Measurements from ENCODE around the gene MRAS. TPM values are rescaled to one million over a fixed set of nuclear protein-coding genes. Genes with fewer than 3 reads are reported as not detected.
"Not testable (repeated sequence)": the region's sequence is repeated elsewhere in the genome, so short reads cannot be mapped to it uniquely, and the experiment has no call there.

Gene MRAS
- total RNA-seq, 1 donor from 2014 or later = not detected

DNA sequence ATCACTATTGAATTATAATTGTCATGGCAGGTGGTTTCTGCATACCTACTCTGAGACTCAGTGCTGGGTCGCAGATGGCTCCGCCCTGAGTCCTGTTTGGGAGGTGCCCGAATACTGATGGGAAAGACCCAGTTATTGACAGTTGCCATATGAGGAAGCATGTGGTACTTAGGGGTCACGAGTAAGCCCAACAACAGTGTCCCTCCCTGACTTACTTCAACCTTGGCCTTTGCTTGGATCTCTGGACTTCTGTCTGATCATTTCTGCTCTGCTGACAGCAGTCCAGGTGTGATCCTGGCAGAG lies 16.8 kb downstream of the MRAS start:
- intact Hi-C loops (cut with micrococcal nuclease) = no loop called here

DNA sequence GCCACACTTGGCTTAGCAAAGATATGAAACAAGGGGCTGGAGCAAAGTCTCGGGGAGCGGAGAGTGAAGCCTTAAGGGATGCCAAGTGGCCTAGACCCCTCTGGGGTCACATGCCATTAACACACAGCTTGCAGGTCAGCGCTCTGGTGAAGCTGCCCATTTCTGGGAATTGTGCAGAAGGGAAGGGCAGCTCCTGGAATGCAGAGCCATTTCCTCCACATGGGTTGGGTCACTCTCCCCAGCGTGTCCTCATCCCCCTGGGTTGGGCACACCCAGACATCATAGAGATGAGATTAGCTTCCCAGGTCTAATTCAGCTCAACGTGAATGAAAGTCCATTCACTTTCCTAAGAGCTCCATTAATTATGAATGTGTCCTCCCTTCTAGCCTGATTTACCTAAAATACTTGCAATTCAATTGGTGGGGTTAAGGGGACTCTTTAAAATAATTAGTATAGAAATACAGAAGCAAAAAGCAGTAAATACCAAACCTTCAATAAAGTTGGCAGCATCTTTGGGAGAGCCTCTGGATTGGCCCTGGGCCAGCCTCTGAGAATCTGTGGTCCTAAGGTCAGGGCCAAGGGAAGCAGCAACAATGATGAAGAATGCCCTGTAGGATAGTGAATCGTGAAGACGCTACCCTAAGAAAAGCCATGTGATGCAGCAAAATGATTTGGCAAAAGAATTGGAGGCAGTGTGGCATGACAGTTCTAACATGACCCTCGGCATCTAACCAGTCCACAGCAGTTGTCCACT lies 17.8 kb downstream of the MRAS start:
- intact Hi-C loops (cut with micrococcal nuclease) = no loop called here

DNA sequence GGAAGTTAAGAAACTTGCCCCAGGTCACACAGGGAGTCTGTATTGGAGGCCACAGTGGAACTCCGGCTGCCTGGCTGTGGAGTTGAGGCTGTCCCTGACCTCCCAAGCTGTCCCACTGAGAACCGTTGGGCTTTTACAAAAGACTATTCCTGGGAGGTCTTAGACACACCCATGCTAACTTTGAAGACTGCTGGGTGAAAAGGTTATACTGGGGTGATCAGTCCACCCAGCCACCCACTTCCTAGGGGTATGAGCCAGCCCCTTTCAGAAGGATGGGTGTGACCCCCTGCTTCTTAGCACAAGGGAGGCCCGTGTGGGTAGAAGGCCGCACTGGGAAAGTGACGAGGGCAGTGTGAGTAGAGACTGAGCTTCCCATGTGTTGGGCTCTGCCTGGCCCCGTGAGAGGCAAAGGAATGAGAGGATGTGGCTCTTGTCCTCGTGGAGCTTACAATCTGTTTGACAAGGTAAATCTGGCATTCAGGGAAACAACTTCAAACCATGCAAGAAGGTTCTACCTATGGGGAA lies 19.0 kb downstream of the MRAS start:
- intact Hi-C loops (cut with micrococcal nuclease) = no loop called here

DNA sequence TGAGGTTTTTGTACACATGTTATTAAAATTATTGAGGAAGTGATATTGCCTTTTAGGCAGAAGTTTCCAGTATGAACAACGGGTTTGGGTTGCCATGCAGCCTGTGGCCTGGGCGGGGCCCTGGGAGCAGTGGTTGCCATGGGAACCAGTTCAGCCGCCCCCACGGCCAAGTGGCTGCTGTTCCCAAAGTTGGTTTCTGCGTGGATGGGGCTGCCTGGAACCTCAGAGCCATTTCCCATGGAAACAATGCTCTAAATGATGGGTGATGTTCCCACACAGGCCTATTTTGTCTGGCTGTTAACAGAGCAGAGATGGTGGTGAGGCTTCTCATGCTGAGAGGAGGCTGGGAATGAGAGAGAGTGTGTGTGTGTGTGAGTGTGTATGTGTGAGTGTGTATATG lies 19.5 kb downstream of the MRAS start:
- intact Hi-C loops (cut with micrococcal nuclease) = no loop called here

DNA sequence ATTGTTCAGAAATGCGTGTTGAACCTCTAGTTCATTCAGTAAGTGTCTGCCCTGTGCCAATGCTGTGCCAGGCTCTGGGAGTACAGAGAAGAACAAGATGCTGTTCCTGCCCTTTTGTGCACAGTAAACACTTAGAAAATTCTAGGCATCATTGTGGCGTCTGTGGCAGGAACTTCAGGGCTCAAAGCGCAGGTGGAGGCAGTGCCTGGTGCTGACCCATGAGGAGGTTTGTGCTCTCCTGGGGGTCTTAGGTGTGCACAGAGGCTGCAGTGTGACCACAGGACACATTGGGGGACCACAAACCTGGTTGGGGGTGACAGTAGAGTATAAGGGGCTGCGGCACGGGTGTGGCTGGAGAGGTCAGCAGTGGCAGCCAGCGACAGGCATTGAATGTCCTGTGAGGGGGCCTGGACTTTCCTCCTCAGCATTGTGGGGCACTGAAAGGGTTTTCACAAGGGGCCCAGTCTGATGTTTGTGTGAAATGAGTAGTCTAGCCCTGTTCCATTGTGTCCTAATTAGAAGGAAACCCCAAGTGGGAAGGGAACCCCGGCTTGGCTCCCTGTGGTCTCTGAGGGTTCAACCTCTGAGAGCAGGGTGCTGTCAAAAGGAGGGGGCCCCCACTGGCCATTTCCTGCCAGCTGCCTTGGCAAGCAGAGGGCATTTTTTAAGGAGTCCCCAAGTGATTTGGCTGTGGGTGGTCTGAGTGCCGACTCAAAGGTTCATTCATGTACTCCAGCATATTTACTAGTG lies 20.9 kb downstream of the MRAS start:
- intact Hi-C loops (cut with micrococcal nuclease) = no loop called here

DNA sequence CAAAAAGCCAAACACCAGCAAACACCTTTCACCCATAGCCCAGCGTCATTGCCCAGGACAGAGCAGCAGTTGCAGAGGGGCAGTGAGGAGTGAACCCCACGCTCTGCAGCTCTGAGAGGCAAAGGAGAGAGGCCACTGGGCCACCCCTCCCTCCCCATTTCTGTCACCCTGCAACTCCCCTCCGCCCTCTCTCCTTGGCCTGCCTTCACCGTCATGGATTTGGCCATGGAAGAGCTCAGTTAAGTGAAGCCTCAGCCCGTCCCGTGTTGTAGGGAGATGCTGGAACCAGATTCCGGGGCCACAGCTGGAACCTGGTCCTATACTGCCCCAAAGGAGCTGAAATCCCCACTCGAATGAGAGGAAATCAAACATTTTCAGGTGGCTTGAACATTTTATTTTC lies 21.9 kb downstream of the MRAS start:
- intact Hi-C loops (cut with micrococcal nuclease) = no loop called here

DNA sequence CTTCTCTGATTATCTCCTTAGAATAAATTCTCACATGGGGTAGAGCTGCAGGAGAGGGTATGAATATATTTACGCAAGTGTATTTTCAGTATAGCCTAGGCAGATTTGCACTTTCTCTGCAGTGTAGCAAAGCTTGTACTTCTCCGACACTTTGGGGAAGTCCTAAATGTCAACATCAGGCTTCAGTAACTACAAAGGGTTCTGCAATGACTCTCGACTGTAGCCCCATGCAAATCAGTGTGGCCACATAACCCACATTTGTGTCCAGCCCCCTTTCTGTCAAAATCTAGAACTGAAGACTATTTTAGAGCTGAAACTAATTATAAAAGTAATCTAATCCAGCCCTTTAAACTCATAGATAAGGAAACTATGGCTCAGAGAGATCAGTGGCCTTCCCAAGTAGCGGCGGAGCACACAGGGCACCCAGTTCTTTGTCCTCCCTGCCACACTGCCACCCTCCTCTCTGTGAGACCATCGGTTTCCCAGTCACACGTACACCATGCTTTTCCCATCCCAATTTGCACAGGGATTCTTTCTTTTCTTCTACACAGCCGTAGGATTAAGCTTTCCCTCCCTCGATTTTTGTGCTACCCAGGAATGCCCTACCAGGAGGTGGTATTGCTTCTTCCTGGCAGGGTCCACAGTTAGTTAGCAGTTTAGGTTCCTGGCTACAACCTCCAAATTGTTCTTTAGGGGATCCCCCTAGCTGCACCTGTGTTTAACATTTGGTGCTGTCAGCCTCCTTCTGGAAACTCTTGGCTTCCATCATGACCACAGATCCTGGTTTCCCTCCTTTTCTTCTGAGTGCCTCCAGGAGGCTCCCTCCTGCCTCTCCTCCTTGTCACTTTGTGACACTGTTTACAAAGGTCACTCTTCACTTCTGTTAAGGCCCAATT lies 22.9 kb downstream of the MRAS start:
- intact Hi-C loops (cut with micrococcal nuclease) = no loop called here

DNA sequence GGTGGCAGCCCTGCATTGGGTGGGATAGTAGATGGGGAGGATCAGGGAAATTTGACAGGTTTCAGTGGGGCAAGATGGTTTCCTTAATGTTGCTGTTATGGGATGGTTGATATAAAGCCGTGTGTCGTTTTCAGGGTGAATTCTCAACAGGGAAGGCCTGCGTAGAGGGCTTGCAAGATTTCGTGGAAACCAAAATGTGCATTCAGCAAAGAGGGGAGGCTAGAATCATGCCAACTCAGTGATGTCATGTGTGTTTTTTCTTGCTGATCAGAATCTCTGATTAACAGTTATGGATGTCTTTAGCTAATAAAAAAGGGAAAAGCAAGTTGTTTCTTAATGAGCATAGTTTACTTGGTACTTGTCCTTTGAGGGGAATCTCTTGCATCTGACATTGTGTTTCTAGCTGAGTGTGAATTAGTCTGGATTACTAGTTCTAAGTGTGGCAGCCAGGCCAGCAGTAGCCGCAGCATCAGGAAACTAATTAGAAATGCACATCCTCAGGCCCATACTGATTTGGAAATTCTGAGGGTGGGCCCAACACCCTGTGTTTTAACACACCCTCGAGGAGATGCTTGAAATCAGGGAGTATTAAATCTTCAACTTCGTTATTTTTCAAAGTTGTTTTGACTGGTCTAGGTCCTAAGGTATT lies 24.8 kb downstream of the MRAS start:
- intact Hi-C loops (cut with micrococcal nuclease) = no loop called here

DNA sequence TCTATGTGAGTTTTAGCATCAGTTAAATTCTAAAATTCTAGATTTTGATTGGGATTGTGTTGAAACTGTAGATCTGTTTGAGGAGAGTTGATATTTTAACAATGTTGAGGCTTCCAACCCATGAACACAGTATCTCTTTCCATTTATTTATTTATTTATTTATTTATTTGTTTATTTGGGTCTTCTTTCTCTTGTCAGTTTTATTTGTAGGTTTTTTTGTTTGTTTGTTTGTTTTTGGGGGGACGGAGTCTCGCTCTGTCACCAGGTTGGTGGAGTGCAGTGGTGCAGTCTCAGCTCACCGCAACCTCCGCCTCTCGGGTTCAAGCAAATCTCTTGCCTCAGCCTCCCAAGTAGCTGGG lies 25.3 kb downstream of the MRAS start:
- intact Hi-C loops (cut with micrococcal nuclease) = no loop called here

DNA sequence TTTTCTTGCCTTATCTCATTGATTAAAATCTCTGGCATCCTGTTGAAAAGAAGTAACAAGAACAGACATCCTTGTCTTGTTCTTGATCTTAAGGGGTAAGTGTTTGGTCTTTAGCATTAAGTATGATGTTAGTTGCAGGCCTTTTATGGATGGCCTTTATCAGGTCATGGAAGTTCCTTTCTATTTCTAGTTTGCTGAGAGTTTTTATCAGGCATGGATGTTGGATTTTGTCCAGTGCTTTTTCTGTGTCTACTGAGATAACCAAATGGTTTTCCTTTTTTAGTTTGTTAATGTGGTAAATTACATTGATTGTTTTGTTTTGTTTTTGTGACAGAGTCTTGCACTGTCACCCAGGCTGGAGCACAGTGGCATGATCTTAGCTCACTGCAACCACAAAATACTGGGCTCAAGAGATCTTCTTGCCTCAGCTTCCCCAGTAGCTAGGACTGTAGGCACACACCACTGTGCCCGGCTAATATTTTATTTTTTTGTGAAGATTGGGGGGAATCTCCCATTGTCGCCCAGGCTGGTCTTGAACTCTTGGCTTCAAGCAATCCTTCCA lies 26.3 kb downstream of the MRAS start:
- intact Hi-C loops (cut with micrococcal nuclease) = no loop called here

DNA sequence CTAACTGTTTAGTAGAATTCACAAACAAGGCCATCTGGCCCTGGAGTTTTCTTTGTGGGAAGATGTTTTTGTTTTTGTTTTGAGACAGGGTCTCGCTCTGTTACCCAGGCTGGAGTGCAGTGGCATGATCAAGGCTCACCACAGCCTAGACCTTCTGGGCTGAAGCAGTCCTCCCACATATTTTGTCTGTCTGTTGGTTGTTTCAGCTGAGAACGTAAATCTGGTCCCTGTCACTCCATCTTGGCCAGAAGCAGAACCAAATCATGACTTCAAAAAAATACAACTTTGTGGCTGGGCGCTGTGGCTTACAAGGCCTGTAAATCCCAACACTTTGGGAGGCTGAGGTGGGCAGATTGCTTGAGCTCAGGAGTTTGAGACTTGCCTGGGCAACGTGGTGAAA lies 27.1 kb downstream of the MRAS start:
- intact Hi-C loops (cut with micrococcal nuclease) = no loop called here

DNA sequence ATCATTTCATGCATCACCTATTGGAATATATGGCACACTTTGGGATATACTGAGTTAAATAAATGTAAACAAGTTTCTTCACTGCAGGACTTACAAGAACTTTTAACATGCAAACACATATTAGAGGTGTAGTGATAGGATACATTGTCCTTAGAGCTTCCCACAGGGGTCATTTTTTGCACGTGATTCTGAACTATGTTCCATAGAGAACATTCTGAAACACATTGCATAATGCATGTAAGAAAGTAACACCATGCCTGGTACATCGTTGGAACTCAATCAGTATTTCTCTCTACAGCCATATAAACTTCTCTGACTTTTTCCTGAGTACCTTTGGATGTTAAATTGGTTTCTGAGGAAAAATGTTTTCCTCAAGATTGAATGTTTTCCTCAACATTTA lies 28.3 kb downstream of the MRAS start:
- intact Hi-C loops (cut with micrococcal nuclease) = no loop called here

DNA sequence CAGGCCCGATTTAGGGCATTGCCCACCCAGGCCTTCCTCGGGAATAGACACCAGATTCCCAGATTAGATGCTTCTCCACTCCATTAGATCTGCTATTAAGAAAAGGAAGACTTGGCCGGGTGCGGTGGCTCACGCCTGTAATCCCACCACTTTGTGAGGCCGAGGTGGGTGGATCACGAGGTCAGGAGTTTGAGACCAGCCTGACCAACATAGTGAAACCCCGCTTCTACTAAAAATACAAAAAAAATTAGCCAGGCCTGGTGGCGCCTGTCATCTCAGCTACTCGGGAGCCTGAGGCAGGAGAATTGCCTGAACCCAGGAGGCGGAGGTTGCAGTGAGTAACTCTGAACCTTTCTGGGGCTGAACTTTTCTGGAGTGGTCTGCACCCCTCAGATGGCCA lies 28.8 kb downstream of the MRAS start:
- intact Hi-C loops (cut with micrococcal nuclease) = not testable (repeated sequence)

DNA sequence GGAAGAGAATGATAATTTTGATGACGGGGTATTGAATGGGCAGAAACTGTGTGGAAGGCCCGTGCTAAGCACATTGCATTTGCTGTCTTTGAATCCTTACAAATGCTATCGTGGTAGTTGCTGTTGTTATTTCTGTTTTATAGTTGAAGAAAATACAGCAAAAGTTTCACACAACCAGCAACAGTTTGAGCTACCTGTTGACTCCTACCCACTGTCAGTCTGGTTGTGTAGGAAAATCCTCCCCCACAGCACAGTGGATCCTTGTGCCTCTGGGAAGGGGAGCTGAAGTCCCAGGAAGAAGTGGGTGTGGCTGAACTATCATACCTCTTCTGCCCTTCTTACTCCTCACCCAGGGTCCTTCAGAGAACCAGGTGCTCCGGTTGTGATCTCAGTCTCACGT lies 29.4 kb downstream of the MRAS start:
- intact Hi-C loops (cut with micrococcal nuclease) = no loop called here

DNA sequence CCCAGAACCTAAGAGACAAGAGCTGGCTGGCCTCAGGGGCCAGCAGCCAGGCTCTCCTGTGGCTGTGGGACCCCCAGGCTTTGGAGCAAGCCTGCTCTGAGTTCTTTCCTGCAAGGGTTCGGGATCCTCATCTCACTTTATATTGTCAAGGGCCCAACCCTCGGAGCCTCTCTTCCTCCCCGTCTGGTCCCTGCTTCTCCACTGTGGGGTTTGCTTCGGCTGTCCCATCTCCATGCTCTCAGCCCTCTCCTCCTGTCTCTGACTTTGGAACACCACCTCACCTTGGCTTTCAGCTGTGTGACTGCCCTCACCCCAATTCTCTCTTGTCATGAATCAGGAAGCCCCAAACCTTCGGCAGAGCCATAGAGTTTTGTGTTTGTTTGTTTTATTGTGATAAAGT lies 30.0 kb downstream of the MRAS start:
- intact Hi-C loops (cut with micrococcal nuclease) = no loop called here

DNA sequence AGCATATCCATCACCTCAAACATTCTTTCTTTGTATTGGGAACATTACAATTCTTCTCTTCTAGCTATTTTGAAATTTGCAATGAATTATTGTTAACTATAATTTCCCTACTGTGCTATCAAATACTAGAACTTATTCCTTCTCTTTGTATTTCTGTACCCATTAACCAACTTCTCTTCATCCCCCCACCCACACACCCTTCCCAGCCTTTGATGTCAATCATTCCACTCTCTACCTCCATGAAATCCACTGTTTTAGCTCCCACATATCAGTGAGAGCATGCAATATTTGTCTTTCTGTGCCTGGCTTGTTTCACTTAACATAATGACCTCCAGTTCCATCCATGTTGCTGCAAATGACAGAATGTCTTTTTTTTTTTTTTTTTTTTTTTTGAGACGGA lies 30.6 kb downstream of the MRAS start:
- intact Hi-C loops (cut with micrococcal nuclease) = no loop called here

DNA sequence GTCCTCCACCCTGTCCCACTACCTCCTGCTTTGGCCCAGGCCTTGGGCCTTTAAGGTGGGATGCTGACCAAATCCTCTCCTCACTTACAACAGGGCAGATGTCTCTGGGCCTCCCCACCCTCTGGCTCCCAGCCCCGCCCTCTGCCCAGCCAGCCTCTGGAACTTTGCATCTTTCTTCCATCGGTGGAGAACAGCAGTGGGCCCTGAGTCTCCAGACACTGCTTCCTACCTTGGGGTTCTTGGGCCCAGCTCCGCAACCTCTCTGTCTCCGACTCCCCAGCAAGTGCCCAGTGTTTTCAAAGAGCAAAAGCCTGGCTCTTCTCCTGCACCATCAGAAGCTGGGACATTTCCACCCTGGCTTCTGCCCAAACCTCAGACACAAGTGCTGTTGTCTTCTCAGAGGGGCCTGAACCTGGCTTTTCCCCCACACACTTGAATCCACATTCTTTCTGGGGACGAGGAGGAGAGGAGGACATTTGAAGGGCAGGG lies 33.1 kb downstream of the MRAS start:
- intact Hi-C loops (cut with micrococcal nuclease) = no loop called here

DNA sequence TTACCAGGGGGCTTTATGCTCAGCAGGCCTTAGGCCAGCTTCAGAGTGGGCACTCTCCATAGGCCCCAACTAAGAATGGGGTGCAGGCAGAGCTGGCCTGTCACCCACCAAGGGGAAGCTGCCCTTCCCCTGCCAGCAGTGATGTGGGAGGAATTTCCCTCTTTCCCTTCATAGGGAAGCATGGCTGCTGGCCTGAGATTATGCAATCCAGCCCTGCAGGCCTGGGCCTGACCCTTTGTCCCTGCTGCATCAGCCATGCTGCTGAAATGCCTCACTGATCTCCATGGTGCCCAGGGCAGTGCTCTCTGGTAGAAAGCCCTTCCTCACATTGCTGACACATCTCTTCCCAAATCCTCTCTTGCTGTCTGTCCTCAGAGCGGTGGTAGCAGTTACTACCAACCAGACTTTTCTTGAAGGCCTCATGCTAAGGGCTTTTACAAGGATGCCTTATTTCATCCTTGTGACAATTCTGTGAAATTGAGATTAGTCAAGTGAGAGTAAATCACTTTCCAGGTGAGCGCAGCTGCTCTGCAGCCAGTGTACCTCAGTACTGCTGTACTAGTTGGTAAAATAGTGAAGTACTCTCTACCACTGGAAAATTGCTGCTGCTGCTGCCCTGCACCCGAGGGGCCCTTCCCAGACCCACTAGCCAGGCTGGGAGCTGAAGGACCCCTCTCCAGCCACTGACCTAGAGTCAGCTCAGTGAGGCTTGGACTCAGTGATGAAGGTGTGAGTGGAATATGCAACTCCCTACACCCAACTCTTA lies 33.8 kb downstream of the MRAS start:
- intact Hi-C loops (cut with micrococcal nuclease) = no loop called here

DNA sequence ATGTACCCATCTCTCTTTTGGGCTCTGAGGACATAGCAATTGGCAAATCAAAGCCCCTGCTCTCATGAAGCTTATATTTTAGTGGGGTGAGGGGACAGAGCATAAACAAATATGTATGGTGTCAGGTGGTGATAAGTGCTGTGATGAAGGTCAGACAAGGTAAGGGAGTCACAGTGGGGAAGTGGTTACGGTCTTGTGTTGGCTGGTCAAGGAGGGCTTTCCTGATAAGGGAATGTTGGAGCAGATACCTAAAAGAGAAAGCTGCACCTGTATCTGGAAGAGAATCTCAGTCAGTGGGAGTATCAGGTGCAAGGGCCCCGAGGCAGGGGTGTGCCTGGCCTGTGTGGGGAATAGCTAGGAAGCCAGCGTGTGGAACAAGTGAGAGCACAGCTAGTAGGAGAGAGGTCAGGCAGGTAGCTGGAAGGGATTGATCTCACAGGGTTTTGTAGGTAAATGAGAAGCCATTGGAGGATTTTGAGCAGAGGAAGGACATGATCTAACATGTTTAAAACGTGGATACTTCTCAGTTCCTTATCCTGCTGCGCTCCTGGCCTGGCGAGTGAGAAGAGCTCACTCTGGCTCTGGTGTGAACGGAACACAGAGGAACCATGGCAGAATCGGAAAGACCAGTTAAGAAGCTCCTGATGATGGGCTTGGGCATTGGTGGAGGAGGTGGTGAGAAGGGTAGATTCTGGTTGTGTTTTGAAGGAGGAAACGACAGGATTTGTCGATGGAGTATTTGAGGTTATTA lies 35.5 kb downstream of the MRAS start:
- intact Hi-C loops (cut with micrococcal nuclease) = no loop called here

DNA sequence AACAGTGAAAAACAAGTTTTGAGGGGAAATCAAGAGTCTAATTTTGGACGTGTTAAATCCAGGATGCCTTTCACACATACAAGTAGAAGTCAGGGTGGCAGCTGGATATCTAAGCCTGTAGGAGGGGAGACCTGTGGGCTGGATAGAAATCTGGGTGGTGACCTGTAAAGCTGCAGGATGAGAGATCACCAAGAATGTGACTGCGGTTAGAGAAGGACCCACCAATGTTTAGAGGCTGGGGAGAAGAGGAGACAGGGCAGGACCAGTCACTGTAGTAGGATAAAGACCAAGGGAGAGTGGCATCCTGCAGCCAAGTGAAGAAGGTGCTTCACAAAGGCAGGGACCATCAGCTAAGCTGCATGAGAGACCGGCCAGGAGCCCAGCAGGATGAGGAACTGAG lies 36.2 kb downstream of the MRAS start:
- intact Hi-C loops (cut with micrococcal nuclease) = no loop called here
